Mesothelial cell of epicardium (in vitro differentiated cells): ENCODE data around the gene PPDPF. TPM values are rescaled to one million over a fixed set of nuclear protein-coding genes. Genes with fewer than 3 reads are reported as not detected.

Experiments used
- DNase-seq, 2 experiments: peaks; one replicate each; pipeline ENCODE4 v3.0.0; 2021; ENCODE audit warnings: low spot score in 2 of 2; ENCODE audit not compliant: unreplicated experiment in 2 of 2
- H3K27ac Mint-ChIP-seq: 2 replicates; pipeline ENCODE4 v1.8.0; 2021; ENCODE audit warnings: mixed read lengths
- H3K27me3 Mint-ChIP-seq: 2 replicates; pipeline ENCODE4 v1.8.0; 2021; ENCODE audit warnings: low read depth, mixed read lengths
- H3K36me3 Mint-ChIP-seq: 2 replicates; pipeline ENCODE4 v1.8.0; 2021; ENCODE audit warnings: mixed read lengths
- H3K4me1 Mint-ChIP-seq: 2 replicates; pipeline ENCODE4 v1.8.0; 2021; ENCODE audit warnings: mixed read lengths
- H3K4me3 Mint-ChIP-seq: 2 replicates; pipeline ENCODE4 v1.8.0; 2021; ENCODE audit warnings: mild to moderate bottlenecking, moderate library complexity, mixed read lengths
- H3K9me3 Mint-ChIP-seq: 2 replicates; pipeline ENCODE4 v1.8.0; 2021; ENCODE audit warnings: mixed read lengths
- CTCF ChIP-seq: fragments of 200-600 bp; sonication (generic); IDR thresholded peaks from one replicate; pipeline ENCODE4 v1.5.0; 2021; ENCODE audit warnings: antibody characterized with exemption; ENCODE audit not compliant: unreplicated experiment
- total RNA-seq: library from RNA; stranded (reverse); gene quantifications from 3 replicates; pipeline ENCODE4 v1.2.1, GENCODE V29; 2021

PPDPF gene
- total RNA-seq, 1 donor from 2014 or later = 271 TPM

GRCh38 chr20:63497946-63498935 lies 22.3 kb upstream of the PPDPF start:
- H3K36me3 Mint-ChIP-seq = no peaks in the 10 kb centered on the region
- no peak for TF ChIP-seq CTCF

GRCh38 chr20:63498960-63499337 lies 21.6 kb upstream of the PPDPF start, which contains the start of gene EEF1A2:
Gene EEF1A2, minus strand, starts transcription at chr20:63499083. Its CDS starts 1,320 bp downstream, at chr20:63497763.
- no peak for TF ChIP-seq CTCF
- Mint-ChIP-seq H3K27me3 (peaks cover 51% of the 10 kb centered on the region), H3K36me3 (no peaks in the 10 kb centered on the region), H3K27ac (no peak within 1 kb of the TSS), H3K9me3 (peaks cover under 1% of the 10 kb centered on the region), H3K4me1 (peaks cover 4% of the 10 kb centered on the region), H3K4me3 (peak within 1 kb of the TSS; percentile 43)
- no peak for DNase-seq

More at GRCh38 chr20:63497946-63498935, 22.3 kb upstream of the PPDPF start:
- Mint-ChIP-seq H3K4me3 (peak overlapping the region; percentile 43), H3K4me1 (peaks cover 4% of the 10 kb centered on the region), H3K9me3 (no peaks in the 10 kb centered on the region), H3K27me3 (peaks cover 46% of the 10 kb centered on the region), H3K27ac (no peak overlapping the region)
- DNase-seq = no peak

DNA sequence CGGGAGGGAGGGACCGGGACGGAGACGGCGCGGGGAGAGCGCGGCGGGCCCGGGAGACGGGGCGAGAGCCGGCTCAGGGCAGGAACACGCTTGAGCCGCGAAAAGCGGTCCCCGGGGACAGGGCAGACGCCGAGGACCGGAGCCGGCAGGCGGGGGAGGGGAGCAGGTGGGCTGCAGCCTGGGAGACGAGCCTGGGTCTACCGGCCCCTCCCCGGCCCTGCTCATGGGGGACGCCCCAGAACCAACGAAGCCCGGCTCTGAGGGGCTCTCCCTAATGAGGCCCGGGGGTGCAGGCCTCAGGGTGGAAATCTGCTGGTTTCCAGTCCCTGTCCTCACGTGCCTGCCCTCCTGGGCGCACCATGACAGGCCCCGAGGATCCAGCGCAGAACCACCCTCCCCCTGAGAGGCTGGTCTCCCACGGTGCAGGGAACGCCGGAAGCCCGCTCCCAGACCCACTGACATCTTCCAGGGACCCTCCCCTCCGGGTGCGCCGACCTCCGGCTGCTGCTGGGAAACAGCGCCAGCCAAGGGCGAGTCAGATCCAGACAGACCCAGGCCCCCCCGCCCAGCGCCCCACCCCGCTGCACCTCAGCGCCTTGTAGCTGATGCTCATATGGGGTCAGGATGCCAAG lies 21.1 kb upstream of the PPDPF start:
- no peaks in the 10 kb centered on the region for H3K36me3 Mint-ChIP-seq
- no peak for DNase-seq
- H3K27ac Mint-ChIP-seq = no peak overlapping the region
- TF ChIP-seq CTCF = no peak
- H3K9me3 Mint-ChIP-seq = peaks cover 2% of the 10 kb centered on the region
- peaks cover 54% of the 10 kb centered on the region for H3K27me3 Mint-ChIP-seq
- peaks cover 4% of the 10 kb centered on the region for H3K4me1 Mint-ChIP-seq
- peak overlapping the region; percentile 28 for H3K4me3 Mint-ChIP-seq

- H3K36me3 Mint-ChIP-seq = peaks cover 3% of the 10 kb centered on the region
- peaks cover 4% of the 10 kb centered on the region for H3K4me1 Mint-ChIP-seq
- no peak for TF ChIP-seq CTCF
- no peak for DNase-seq
- H3K4me3 Mint-ChIP-seq = no peak overlapping the region
- peaks cover 9% of the 10 kb centered on the region for H3K9me3 Mint-ChIP-seq
- no peak overlapping the region for H3K27ac Mint-ChIP-seq
- peaks cover 61% of the 10 kb centered on the region for H3K27me3 Mint-ChIP-seq
Observed at GRCh38 chr20:63500151-63500901, 20.2 kb upstream of the PPDPF start.
